ENCODE measurements around the gene RASSF1.

RASSF1 gene, protein sequence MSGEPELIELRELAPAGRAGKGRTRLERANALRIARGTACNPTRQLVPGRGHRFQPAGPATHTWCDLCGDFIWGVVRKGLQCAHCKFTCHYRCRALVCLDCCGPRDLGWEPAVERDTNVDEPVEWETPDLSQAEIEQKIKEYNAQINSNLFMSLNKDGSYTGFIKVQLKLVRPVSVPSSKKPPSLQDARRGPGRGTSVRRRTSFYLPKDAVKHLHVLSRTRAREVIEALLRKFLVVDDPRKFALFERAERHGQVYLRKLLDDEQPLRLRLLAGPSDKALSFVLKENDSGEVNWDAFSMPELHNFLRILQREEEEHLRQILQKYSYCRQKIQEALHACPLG

GRCh38 chr3:50340448-50341329 lies at the start of gene RASSF1:
Gene RASSF1 (minus strand): TSS chr3:50340836. CDS start chr3:50340805, 31 bp downstream.
- no peaks in the 10 kb centered on the region for H3K36me3 ChIP-seq (ENCODE audit: control insufficient read depth, insufficient read depth, low read length, severe bottlenecking)
- H3K9ac ChIP-seq (ENCODE audit: low read length) = peak within 1 kb of the TSS; percentile 89
- DNase-seq (ENCODE audit: low read depth) = no peak
- H3K4me1 ChIP-seq (ENCODE audit: control insufficient read depth, insufficient read depth, low read length) = peaks cover 44% of the 10 kb centered on the region
- H3K9me3 ChIP-seq (ENCODE audit: control insufficient read depth, low read length) = no peaks in the 10 kb centered on the region
- peak within 1 kb of the TSS; percentile 80 for H3K4me3 ChIP-seq (ENCODE audit: low read length)
- H3K27me3 ChIP-seq (replicated peaks; ENCODE audit: control insufficient read depth, insufficient read depth, low read length) = no peaks in the 10 kb centered on the region

- Histone ChIP-seq H3K4me1 (ENCODE audit: control insufficient read depth, insufficient read depth, low read length) (no peaks in the 10 kb centered on the region), H3K9me3 (ENCODE audit: control insufficient read depth, low read length) (no peaks in the 10 kb centered on the region), H3K27me3 (replicated peaks; ENCODE audit: control insufficient read depth, insufficient read depth, low read length) (peaks cover 46% of the 10 kb centered on the region), H3K9ac (ENCODE audit: low read length) (no peak overlapping the region), H3K4me3 (ENCODE audit: low read length) (no peak overlapping the region), H3K36me3 (ENCODE audit: control insufficient read depth, insufficient read depth, low read length, severe bottlenecking) (no peaks in the 10 kb centered on the region)
- DNase-seq (ENCODE audit: low read depth) = no peak
Measured at GRCh38 chr3:50389414-50389767, 48.8 kb upstream of the RASSF1 start.

DNA sequence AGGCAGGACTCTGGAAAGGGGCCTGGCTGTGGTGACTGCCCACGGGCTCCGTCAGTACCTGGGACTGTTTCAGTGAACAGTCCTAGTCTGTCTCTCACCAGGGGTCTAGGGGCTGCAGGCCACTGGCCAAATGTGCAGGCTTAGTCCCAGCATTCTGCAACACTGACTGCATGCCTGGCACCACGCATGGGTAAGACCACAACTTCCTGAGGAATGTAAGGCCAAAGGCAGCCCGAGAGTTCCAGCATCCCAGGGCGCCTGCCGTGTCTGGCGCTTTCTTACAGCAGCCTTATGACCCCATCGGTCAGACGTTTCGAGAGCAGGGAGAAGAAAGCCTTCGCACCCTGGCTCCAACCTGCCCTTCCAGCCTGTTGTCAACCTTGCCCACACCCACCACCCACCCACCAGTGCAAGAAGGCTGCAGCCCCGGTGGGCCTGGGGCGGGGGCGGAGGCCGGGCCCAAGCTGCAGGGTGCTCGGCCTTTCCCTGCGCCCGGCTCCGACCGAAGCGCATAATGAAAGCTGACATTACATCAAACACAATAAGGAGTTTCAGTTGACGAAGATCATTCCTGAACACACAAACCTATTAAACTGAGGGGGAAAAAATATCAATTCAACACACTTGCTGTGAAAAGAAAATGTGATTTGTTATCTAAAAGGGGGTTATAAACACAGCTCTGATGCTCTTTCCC lies 48.2 kb upstream of the RASSF1 start:
- H3K9ac ChIP-seq (ENCODE audit: low read length) = no peak overlapping the region
- no peaks in the 10 kb centered on the region for H3K4me1 ChIP-seq (ENCODE audit: control insufficient read depth, insufficient read depth, low read length)
- peaks cover 43% of the 10 kb centered on the region for H3K27me3 ChIP-seq (replicated peaks; ENCODE audit: control insufficient read depth, insufficient read depth, low read length)
- no peaks in the 10 kb centered on the region for H3K36me3 ChIP-seq (ENCODE audit: control insufficient read depth, insufficient read depth, low read length, severe bottlenecking)
- no peaks in the 10 kb centered on the region for H3K9me3 ChIP-seq (ENCODE audit: control insufficient read depth, low read length)
- no peak overlapping the region for H3K4me3 ChIP-seq (ENCODE audit: low read length)
- DNase-seq (ENCODE audit: low read depth) = peak; percentile 8

DNA sequence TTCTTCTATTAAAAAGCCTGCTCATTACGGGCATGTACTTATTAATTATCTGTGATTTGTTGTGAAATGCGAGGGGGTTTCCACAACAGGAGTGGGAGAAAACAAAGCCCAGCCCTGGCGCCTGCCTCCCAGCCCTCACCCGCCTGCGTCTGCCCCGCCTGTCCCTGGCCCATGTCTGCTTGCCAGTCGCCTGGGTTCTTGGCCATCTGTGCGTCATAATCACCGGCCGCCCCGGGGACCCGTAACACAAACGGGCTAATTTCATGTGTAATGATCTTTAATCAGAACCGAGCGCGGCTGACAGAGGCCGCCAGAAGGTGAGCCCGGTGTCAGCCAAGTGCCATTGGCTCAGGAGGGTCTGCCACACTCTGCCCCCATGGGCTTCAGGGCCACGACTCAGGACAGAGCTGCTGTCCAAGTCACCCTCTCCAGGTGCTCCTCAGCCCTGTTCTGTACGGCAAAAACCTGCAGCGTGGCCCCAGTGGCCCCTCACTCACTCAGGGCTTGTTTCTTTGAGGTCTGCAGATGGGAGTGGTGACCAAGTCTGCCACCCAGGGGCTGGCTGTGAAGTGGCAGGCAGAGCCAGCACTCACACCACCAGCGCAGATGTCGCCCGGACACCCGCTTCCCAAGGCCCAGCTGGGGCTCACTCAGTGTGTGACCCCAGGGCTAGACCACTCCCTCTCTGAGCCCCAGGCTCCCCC lies 47.5 kb upstream of the RASSF1 start:
- H3K4me3 ChIP-seq (ENCODE audit: low read length) = no peak overlapping the region
- no peaks in the 10 kb centered on the region for H3K9me3 ChIP-seq (ENCODE audit: control insufficient read depth, low read length)
- no peak overlapping the region for H3K9ac ChIP-seq (ENCODE audit: low read length)
- peaks cover 36% of the 10 kb centered on the region for H3K27me3 ChIP-seq (replicated peaks; ENCODE audit: control insufficient read depth, insufficient read depth, low read length)
- no peaks in the 10 kb centered on the region for H3K36me3 ChIP-seq (ENCODE audit: control insufficient read depth, insufficient read depth, low read length, severe bottlenecking)
- no peaks in the 10 kb centered on the region for H3K4me1 ChIP-seq (ENCODE audit: control insufficient read depth, insufficient read depth, low read length)
- peak; percentile 19 for DNase-seq (ENCODE audit: low read depth)

DNA sequence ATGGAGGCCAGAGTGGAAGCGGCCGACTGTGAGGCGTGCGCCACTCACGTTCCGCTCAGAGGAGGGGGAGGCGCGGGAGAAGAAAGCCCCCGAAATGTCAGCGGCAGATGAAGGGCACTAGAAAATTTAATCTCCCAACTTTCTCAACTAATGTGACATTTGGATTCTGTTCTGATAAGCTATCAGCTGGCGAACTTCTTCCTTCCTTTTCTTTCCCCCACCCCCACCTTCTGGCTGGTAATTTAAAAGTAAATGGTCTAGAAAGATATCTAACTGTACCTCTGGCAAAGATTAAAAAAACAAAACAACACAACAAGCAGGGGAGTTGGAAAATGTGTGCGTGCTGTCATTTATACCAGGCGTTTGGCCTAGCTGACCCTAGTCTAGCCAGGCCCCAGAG lies 45.1 kb upstream of the RASSF1 start:
- Histone ChIP-seq H3K4me1 (ENCODE audit: control insufficient read depth, insufficient read depth, low read length) (no peaks in the 10 kb centered on the region), H3K9me3 (ENCODE audit: control insufficient read depth, low read length) (no peaks in the 10 kb centered on the region), H3K4me3 (ENCODE audit: low read length) (no peak overlapping the region), H3K36me3 (ENCODE audit: control insufficient read depth, insufficient read depth, low read length, severe bottlenecking) (no peaks in the 10 kb centered on the region), H3K27me3 (replicated peaks; ENCODE audit: control insufficient read depth, insufficient read depth, low read length) (peaks cover 27% of the 10 kb centered on the region), H3K9ac (ENCODE audit: low read length) (no peak overlapping the region)
- DNase-seq (ENCODE audit: low read depth) = no peak

DNA sequence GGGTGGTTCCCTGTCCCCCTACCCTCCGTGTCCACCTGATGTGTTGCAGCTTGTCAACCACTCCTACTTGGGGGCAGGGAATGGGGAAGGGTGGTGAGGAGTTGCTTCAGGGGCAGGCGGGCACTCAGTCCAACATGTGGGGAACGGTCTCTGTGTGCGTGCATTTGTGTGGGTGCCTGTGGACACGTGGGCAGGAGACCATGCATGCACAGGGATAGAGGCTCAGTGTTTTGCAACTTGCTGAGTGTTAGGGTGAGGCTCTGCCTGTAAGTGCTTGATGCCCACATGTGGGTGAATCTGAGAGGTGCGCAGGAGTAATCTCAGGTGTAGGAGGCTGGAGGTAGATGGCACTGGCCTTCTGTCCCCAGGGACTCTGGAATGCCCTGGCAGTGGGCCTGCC lies 43.1 kb upstream of the RASSF1 start:
- H3K4me1 ChIP-seq (ENCODE audit: control insufficient read depth, insufficient read depth, low read length) = no peaks in the 10 kb centered on the region
- H3K27me3 ChIP-seq (replicated peaks; ENCODE audit: control insufficient read depth, insufficient read depth, low read length) = peaks cover 33% of the 10 kb centered on the region
- H3K9me3 ChIP-seq (ENCODE audit: control insufficient read depth, low read length) = no peaks in the 10 kb centered on the region
- H3K4me3 ChIP-seq (ENCODE audit: low read length) = no peak overlapping the region
- no peak overlapping the region for H3K9ac ChIP-seq (ENCODE audit: low read length)
- H3K36me3 ChIP-seq (ENCODE audit: control insufficient read depth, insufficient read depth, low read length, severe bottlenecking) = no peaks in the 10 kb centered on the region
- DNase-seq (ENCODE audit: low read depth) = no peak

GRCh38 chr3:50382722-50383121 lies 42.1 kb upstream of the RASSF1 start:
- H3K9ac ChIP-seq (ENCODE audit: low read length) = no peak overlapping the region
- no peaks in the 10 kb centered on the region for H3K9me3 ChIP-seq (ENCODE audit: control insufficient read depth, low read length)
- DNase-seq (ENCODE audit: low read depth) = no peak
- no peak overlapping the region for H3K4me3 ChIP-seq (ENCODE audit: low read length)
- no peaks in the 10 kb centered on the region for H3K36me3 ChIP-seq (ENCODE audit: control insufficient read depth, insufficient read depth, low read length, severe bottlenecking)
- peaks cover 35% of the 10 kb centered on the region for H3K27me3 ChIP-seq (replicated peaks; ENCODE audit: control insufficient read depth, insufficient read depth, low read length)
- no peaks in the 10 kb centered on the region for H3K4me1 ChIP-seq (ENCODE audit: control insufficient read depth, insufficient read depth, low read length)

GRCh38 chr3:50381383-50381782 lies 40.7 kb upstream of the RASSF1 start:
- Histone ChIP-seq H3K9me3 (ENCODE audit: control insufficient read depth, low read length) (no peaks in the 10 kb centered on the region), H3K9ac (ENCODE audit: low read length) (no peak overlapping the region), H3K4me1 (ENCODE audit: control insufficient read depth, insufficient read depth, low read length) (no peaks in the 10 kb centered on the region), H3K36me3 (ENCODE audit: control insufficient read depth, insufficient read depth, low read length, severe bottlenecking) (no peaks in the 10 kb centered on the region), H3K4me3 (ENCODE audit: low read length) (no peak overlapping the region), H3K27me3 (replicated peaks; ENCODE audit: control insufficient read depth, insufficient read depth, low read length) (peaks cover 27% of the 10 kb centered on the region)
- no peak for DNase-seq (ENCODE audit: low read depth)

- DNase-seq (ENCODE audit: low read depth) = no peak
- Histone ChIP-seq H3K4me3 (ENCODE audit: low read length) (no peak overlapping the region), H3K9me3 (ENCODE audit: control insufficient read depth, low read length) (no peaks in the 10 kb centered on the region), H3K36me3 (ENCODE audit: control insufficient read depth, insufficient read depth, low read length, severe bottlenecking) (no peaks in the 10 kb centered on the region), H3K4me1 (ENCODE audit: control insufficient read depth, insufficient read depth, low read length) (no peaks in the 10 kb centered on the region), H3K27me3 (replicated peaks; ENCODE audit: control insufficient read depth, insufficient read depth, low read length) (peaks cover 28% of the 10 kb centered on the region), H3K9ac (ENCODE audit: low read length) (no peak overlapping the region)
Measured at GRCh38 chr3:50380405-50381085, 39.9 kb upstream of the RASSF1 start.

- peaks cover 24% of the 10 kb centered on the region for H3K27me3 ChIP-seq (replicated peaks; ENCODE audit: control insufficient read depth, insufficient read depth, low read length)
- no peaks in the 10 kb centered on the region for H3K36me3 ChIP-seq (ENCODE audit: control insufficient read depth, insufficient read depth, low read length, severe bottlenecking)
- no peaks in the 10 kb centered on the region for H3K4me1 ChIP-seq (ENCODE audit: control insufficient read depth, insufficient read depth, low read length)
- H3K4me3 ChIP-seq (ENCODE audit: low read length) = no peak overlapping the region
- DNase-seq (ENCODE audit: low read depth) = no peak
- H3K9ac ChIP-seq (ENCODE audit: low read length) = no peak overlapping the region
- no peaks in the 10 kb centered on the region for H3K9me3 ChIP-seq (ENCODE audit: control insufficient read depth, low read length)
Measured at GRCh38 chr3:50378757-50379156, 38.1 kb upstream of the RASSF1 start.
